HCT116 (cell line): ENCODE measurements around the gene OPALIN.

Experiments
- EGR1 ChIP-seq: IDR thresholded peaks from 2 replicates; pipeline ENCODE4 v1.6.1; 2012; ENCODE audit warnings: low read depth
- EZH2phosphoT487 ChIP-seq: fragments of 200-600 bp; IDR thresholded peaks from 2 replicates; pipeline ENCODE4 v1.6.1; 2018; ENCODE audit warnings: antibody characterized with exemption, borderline replicate concordance
- JUND ChIP-seq: IDR thresholded peaks from 2 replicates; pipeline ENCODE4 v1.6.1; 2012
- POLR2A ChIP-seq: IDR thresholded peaks from 2 replicates; pipeline ENCODE4 v1.7.0; 2011; ENCODE audit warnings: borderline replicate concordance; ENCODE audit not compliant: insufficient read depth, insufficient read length; ENCODE audit errors: extremely low read depth
- POLR2AphosphoS5 ChIP-seq: IDR thresholded peaks from 2 replicates; pipeline ENCODE4 v1.6.1; 2011; ENCODE audit warnings: mild to moderate bottlenecking, low read depth, low read length, moderate library complexity
- TCF7L2 ChIP-seq: IDR thresholded peaks from 2 replicates; pipeline ENCODE4 v1.7.0; 2011; ENCODE audit warnings: borderline replicate concordance, inconsistent platforms; ENCODE audit not compliant: insufficient read depth, insufficient read length; ENCODE audit errors: extremely low read depth
- YY1 ChIP-seq: IDR thresholded peaks from 2 replicates; pipeline ENCODE4 v1.6.1; 2011; ENCODE audit warnings: low read length, low read depth, moderate library complexity, mild to moderate bottlenecking; ENCODE audit not compliant: insufficient replicate concordance; ENCODE audit errors: extremely low read depth
- TF ChIP-seq, protein P1 (sequence below), 3 experiments: fragments of 200-600 bp in 1 of 3; sonication (generic) in 1 of 3; IDR thresholded peaks in 2 of 3; conservative IDR thresholded peaks in 1 of 3; 2 replicates each; pipeline ENCODE4 v1.5.1; 2012 to 2017; ENCODE audit warnings: low read depth in 2 of 3, low read length in 2 of 3, antibody characterized with exemption in 1 of 3, borderline replicate concordance in 1 of 3, control low read depth in 1 of 3, mild to moderate bottlenecking in 1 of 3, mixed read lengths in 1 of 3, mixed run types in 1 of 3, moderate library complexity in 1 of 3; ENCODE audit not compliant: insufficient read depth in 1 of 3
- TF ChIP-seq, protein P2 (sequence below): IDR thresholded peaks from 2 replicates; pipeline ENCODE4 v1.6.1; 2011; ENCODE audit warnings: mild to moderate bottlenecking, low read length, moderate library complexity; ENCODE audit not compliant: insufficient replicate concordance; ENCODE audit errors: extremely low read depth
- TF ChIP-seq, protein P3 (sequence below): IDR thresholded peaks from 2 replicates; pipeline ENCODE4 v1.6.1; 2012; ENCODE audit warnings: low read depth

DNA sequence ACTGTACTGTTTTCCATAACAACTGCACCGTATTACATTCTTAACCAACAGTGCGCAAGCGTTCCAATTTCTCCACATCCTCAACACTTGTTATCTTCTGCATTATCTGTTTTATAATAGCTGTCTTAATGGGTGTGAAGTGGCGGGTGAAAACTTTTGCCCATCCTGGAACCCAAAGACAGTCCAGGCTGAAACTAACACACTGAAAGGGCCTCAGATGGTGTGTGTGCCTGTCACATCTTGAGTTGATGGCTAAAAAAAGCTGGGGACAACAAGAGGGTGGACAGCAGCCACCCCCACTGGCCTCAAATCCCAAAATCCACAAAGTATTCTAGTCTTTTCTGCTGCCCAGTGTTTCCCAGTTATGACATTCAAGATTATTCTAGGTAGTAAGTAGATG lies 19.4 kb downstream of the OPALIN start:
- TF ChIP-seq, protein P1, sequence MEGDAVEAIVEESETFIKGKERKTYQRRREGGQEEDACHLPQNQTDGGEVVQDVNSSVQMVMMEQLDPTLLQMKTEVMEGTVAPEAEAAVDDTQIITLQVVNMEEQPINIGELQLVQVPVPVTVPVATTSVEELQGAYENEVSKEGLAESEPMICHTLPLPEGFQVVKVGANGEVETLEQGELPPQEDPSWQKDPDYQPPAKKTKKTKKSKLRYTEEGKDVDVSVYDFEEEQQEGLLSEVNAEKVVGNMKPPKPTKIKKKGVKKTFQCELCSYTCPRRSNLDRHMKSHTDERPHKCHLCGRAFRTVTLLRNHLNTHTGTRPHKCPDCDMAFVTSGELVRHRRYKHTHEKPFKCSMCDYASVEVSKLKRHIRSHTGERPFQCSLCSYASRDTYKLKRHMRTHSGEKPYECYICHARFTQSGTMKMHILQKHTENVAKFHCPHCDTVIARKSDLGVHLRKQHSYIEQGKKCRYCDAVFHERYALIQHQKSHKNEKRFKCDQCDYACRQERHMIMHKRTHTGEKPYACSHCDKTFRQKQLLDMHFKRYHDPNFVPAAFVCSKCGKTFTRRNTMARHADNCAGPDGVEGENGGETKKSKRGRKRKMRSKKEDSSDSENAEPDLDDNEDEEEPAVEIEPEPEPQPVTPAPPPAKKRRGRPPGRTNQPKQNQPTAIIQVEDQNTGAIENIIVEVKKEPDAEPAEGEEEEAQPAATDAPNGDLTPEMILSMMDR (IDR thresholded peaks at IDR 0.05 in 2 of 3, conservative IDR thresholded peaks at IDR 0.05 in 1 of 3; ENCODE audit: borderline replicate concordance in 1 of 3, insufficient read depth in 1 of 3, low read depth in 2 of 3, low read length in 2 of 3) = no peak
- TF ChIP-seq, protein P2, sequence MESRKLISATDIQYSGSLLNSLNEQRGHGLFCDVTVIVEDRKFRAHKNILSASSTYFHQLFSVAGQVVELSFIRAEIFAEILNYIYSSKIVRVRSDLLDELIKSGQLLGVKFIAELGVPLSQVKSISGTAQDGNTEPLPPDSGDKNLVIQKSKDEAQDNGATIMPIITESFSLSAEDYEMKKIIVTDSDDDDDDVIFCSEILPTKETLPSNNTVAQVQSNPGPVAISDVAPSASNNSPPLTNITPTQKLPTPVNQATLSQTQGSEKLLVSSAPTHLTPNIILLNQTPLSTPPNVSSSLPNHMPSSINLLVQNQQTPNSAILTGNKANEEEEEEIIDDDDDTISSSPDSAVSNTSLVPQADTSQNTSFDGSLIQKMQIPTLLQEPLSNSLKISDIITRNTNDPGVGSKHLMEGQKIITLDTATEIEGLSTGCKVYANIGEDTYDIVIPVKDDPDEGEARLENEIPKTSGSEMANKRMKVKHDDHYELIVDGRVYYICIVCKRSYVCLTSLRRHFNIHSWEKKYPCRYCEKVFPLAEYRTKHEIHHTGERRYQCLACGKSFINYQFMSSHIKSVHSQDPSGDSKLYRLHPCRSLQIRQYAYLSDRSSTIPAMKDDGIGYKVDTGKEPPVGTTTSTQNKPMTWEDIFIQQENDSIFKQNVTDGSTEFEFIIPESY = no peak
- TF ChIP-seq JUND = no peak
- TF ChIP-seq, protein P3, sequence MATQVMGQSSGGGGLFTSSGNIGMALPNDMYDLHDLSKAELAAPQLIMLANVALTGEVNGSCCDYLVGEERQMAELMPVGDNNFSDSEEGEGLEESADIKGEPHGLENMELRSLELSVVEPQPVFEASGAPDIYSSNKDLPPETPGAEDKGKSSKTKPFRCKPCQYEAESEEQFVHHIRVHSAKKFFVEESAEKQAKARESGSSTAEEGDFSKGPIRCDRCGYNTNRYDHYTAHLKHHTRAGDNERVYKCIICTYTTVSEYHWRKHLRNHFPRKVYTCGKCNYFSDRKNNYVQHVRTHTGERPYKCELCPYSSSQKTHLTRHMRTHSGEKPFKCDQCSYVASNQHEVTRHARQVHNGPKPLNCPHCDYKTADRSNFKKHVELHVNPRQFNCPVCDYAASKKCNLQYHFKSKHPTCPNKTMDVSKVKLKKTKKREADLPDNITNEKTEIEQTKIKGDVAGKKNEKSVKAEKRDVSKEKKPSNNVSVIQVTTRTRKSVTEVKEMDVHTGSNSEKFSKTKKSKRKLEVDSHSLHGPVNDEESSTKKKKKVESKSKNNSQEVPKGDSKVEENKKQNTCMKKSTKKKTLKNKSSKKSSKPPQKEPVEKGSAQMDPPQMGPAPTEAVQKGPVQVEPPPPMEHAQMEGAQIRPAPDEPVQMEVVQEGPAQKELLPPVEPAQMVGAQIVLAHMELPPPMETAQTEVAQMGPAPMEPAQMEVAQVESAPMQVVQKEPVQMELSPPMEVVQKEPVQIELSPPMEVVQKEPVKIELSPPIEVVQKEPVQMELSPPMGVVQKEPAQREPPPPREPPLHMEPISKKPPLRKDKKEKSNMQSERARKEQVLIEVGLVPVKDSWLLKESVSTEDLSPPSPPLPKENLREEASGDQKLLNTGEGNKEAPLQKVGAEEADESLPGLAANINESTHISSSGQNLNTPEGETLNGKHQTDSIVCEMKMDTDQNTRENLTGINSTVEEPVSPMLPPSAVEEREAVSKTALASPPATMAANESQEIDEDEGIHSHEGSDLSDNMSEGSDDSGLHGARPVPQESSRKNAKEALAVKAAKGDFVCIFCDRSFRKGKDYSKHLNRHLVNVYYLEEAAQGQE = no peak
- TF ChIP-seq TCF7L2 = no peak
- TF ChIP-seq POLR2A = no peak
- no peak for TF ChIP-seq EZH2phosphoT487
- no peak for TF ChIP-seq EGR1
- no peak for TF ChIP-seq POLR2AphosphoS5
- TF ChIP-seq YY1 = no peak
